Measurements from ENCODE around the gene COX7B.

COX7B gene

DNA sequence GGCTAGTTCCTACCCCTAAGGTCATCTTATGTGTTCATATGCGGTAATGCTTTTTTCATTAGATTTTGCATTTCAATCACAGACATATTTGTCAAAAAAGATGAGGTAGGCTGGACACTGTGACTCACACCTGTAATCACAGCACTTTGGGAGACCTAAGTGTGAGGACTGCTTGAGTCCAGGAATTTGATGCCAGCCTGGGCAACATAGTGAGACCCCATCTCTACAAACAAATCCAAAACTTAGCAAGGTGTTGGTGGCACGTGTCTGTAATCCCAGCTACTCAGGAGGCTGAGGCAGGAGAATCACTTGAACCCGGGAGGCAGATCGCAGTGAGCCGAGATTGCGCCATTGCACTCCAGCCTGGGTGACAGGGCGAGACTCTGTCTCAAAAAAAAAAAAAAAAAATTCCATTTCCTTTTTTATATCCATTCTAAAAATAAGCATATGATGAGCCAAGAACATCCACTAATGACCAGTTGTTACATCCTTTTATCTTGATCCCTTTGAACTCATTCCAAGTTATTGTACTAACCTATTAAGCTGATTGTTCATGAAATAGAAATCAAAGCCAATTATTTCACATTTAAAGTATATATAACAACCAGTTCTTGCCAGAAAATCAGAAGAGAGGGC, 46.8 kb downstream of the COX7B start:
- FAIRE-seq: no peak

- no peak for FAIRE-seq
Observed at GRCh38 chrX:77946571-77946970, 47.3 kb downstream of the COX7B start.

GRCh38 chrX:77949840-77950239, 50.6 kb downstream of the COX7B start:
- FAIRE-seq: no peak

- no peak for FAIRE-seq
Observed at GRCh38 chrX:77952173-77952572, 52.9 kb downstream of the COX7B start.

- FAIRE-seq: no peak
Observed at GRCh38 chrX:77953302-77953701, 54.0 kb downstream of the COX7B start.

DNA sequence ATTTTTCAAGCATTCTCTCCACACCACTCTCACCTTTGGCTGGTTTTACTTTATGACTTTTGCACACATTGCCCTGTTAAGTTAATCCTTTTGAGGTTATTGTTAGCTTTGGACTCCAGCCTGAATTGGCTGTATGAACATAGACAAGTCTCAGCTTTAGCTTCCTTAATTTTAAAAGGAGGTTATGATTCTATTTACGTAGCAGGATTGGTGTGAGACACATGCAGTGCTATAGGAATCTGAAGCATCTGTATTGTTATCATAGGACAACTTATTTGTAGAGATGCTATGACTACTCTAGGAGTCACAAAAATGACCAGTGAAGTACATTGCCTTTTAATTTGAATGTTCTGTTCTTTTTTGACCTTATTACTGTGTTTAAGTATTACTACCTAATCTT, 54.4 kb downstream of the COX7B start:
- FAIRE-seq: no peak

Measured in TTC549 (cell line).